Keratinocyte (primary cell): Measurements from ENCODE around the gene PPP1R7. TPM values are rescaled to one million over a fixed set of nuclear protein-coding genes. Genes with fewer than 3 reads are reported as not detected.

Experiments
- DNase-seq: peaks from one replicate; pipeline ENCODE4 v3.0.0-alpha.2; 2011; ENCODE audit warnings: low read depth, missing footprints, low spot score
- FAIRE-seq: peaks from 2 replicates; lab custom pipeline; 2011; peaks lifted over from hg19 to GRCh38; lab: Jason Lieb, UNC
- H2AFZ ChIP-seq: 2 replicates; pipeline ENCODE4 v1.6.0; 2012; ENCODE audit warnings: low read length, control low read depth, inconsistent platforms; ENCODE audit not compliant: control insufficient read depth
- H3K27ac ChIP-seq: 2 replicates; pipeline ENCODE4 v1.5.1; 2011; ENCODE audit warnings: low read length; ENCODE audit not compliant: control insufficient read depth, insufficient read depth
- H3K27me3 ChIP-seq: 3 replicates; pipeline ENCODE4 v1.6.0; 2011; ENCODE audit warnings: low read length; ENCODE audit not compliant: control insufficient read depth, insufficient read depth; ENCODE audit errors: extremely low read depth
- H3K36me3 ChIP-seq, 2 experiments: 2 replicates in 1 of 2; 3 replicates in 1 of 2; pipeline ENCODE4 v1.5.1; 2011; ENCODE audit warnings: low read length in 2 of 2, mild to moderate bottlenecking in 1 of 2; ENCODE audit not compliant: control insufficient read depth in 2 of 2, insufficient read depth in 2 of 2; ENCODE audit errors: extremely low read depth in 1 of 2
- H3K4me1 ChIP-seq: 3 replicates; pipeline ENCODE4 v1.5.1; 2011; ENCODE audit warnings: low read length; ENCODE audit not compliant: control insufficient read depth, insufficient read depth; ENCODE audit errors: extremely low read depth
- H3K4me2 ChIP-seq: 3 replicates; pipeline ENCODE4 v1.6.0; 2011; ENCODE audit warnings: low read depth, low read length; ENCODE audit not compliant: control insufficient read depth, insufficient read depth; ENCODE audit errors: extremely low read depth
- H3K4me3 ChIP-seq, 3 experiments: fragments of 200-600 bp in 1 of 3; sonication (generic) in 1 of 3; 2 replicates in 2 of 3; 3 replicates in 1 of 3; pipeline ENCODE4 v1.5.1; 2011 to 2016; ENCODE audit warnings: low read length in 3 of 3, mild to moderate bottlenecking in 3 of 3, control low read depth in 2 of 3, inconsistent platforms in 1 of 3, low read depth in 1 of 3, mixed read lengths in 1 of 3, mixed run types in 1 of 3, moderate library complexity in 1 of 3; ENCODE audit not compliant: control insufficient read depth in 2 of 3, insufficient read depth in 2 of 3; ENCODE audit errors: extremely low read depth in 1 of 3
- H3K79me2 ChIP-seq: 2 replicates; pipeline ENCODE4 v1.6.0; 2012; ENCODE audit warnings: low read length; ENCODE audit not compliant: control insufficient read depth, insufficient read depth
- H3K9ac ChIP-seq: 3 replicates; pipeline ENCODE4 v1.6.0; 2011; ENCODE audit warnings: low read length; ENCODE audit not compliant: control insufficient read depth, insufficient read depth; ENCODE audit errors: extremely low read depth
- H3K9me1 ChIP-seq: 3 replicates; pipeline ENCODE4 v1.6.0; 2011; ENCODE audit warnings: low read length; ENCODE audit not compliant: control insufficient read depth, insufficient read depth; ENCODE audit errors: extremely low read depth
- H3K9me3 ChIP-seq: 2 replicates; pipeline ENCODE4 v1.5.1; 2012; ENCODE audit warnings: low read depth, low read length; ENCODE audit not compliant: control insufficient read depth
- H4K20me1 ChIP-seq: 3 replicates; pipeline ENCODE4 v1.6.0; 2011; ENCODE audit warnings: low read length; ENCODE audit not compliant: control insufficient read depth, insufficient read depth; ENCODE audit errors: extremely low read depth
- EZH2 ChIP-seq: IDR thresholded peaks from one replicate; pipeline ENCODE4 v1.6.1; 2012; ENCODE audit warnings: inconsistent platforms, mild to moderate bottlenecking, low read length, moderate library complexity
- dilution Hi-C: fragments of 300-500 bp; cut with MboI; formaldehyde crosslinking; loops from one replicate; pipeline ENCODE4 v1.7.0; 2020; ENCODE audit warnings: low sequenced_read_pairs; ENCODE audit not compliant: extremely low pct_ligation_motif_present
- polyA plus RNA-seq, 5 experiments: library from polyadenylated mRNA; depleted of rRNA in 3 of 5; stranded (reverse) in 3 of 5; stranded (forward) in 1 of 5; unstranded in 1 of 5; fragments of >200 nt; gene quantifications; 1 replicate in 1 of 5; 2 replicates in 3 of 5; 3 replicates in 1 of 5; pipeline versions ENCODE4 v1.2.1 to v1.2.3, GENCODE V29; 2011 to 2012; ENCODE audit warnings: missing spikeins in 2 of 5, low read depth in 1 of 5, low replicate concordance in 1 of 5
- TF ChIP-seq, protein P1 (sequence below), 3 experiments: IDR thresholded peaks in 1 of 3; conservative IDR thresholded peaks in 1 of 3; optimal IDR thresholded peaks in 1 of 3; 2 replicates in 2 of 3; 3 replicates in 1 of 3; pipeline versions ENCODE3 to v1.5.1; 2011; ENCODE audit warnings: low read length in 3 of 3, mild to moderate bottlenecking in 3 of 3, moderate library complexity in 2 of 3, control low read depth in 1 of 3, inconsistent platforms in 1 of 3; ENCODE audit not compliant: insufficient read depth in 2 of 3; ENCODE audit errors: extremely low read depth in 1 of 3

The PPP1R7 gene
- polyA plus RNA-seq, 1 donor (not counting 4 experiments of a cell fraction or from before 2014, with no cell fraction given): 84.9 TPM

GRCh38 chr2:241177526-241178334 lies 27.5 kb downstream of the PPP1R7 start:
- H3K9me1 ChIP-seq: no peaks in the 10 kb centered on the region
- dilution Hi-C loops: no loop called here
- H3K27me3 ChIP-seq: no peaks in the 10 kb centered on the region
- no peak overlapping the region for H3K9ac ChIP-seq
- no peak for DNase-seq
- H2AFZ ChIP-seq: no peak overlapping the region
- H3K4me3 ChIP-seq: no peak overlapping the region
- no peaks in the 10 kb centered on the region for H4K20me1 ChIP-seq
- no peak for FAIRE-seq
- no peak overlapping the region for H3K4me2 ChIP-seq
- no peaks in the 10 kb centered on the region for H3K79me2 ChIP-seq
- TF ChIP-seq, protein P1, sequence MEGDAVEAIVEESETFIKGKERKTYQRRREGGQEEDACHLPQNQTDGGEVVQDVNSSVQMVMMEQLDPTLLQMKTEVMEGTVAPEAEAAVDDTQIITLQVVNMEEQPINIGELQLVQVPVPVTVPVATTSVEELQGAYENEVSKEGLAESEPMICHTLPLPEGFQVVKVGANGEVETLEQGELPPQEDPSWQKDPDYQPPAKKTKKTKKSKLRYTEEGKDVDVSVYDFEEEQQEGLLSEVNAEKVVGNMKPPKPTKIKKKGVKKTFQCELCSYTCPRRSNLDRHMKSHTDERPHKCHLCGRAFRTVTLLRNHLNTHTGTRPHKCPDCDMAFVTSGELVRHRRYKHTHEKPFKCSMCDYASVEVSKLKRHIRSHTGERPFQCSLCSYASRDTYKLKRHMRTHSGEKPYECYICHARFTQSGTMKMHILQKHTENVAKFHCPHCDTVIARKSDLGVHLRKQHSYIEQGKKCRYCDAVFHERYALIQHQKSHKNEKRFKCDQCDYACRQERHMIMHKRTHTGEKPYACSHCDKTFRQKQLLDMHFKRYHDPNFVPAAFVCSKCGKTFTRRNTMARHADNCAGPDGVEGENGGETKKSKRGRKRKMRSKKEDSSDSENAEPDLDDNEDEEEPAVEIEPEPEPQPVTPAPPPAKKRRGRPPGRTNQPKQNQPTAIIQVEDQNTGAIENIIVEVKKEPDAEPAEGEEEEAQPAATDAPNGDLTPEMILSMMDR (optimal IDR thresholded peaks at IDR 0.05 in 1 of 3, IDR thresholded peaks at IDR 0.05 in 1 of 3, conservative IDR thresholded peaks at IDR 0.05 in 1 of 3; ENCODE audit: extremely low read depth in 1 of 3, insufficient read depth in 2 of 3, low read length in 3 of 3): no peak
- no peak for TF ChIP-seq EZH2
- H3K4me1 ChIP-seq: no peaks in the 10 kb centered on the region
- no peaks in the 10 kb centered on the region for H3K9me3 ChIP-seq
- H3K27ac ChIP-seq: no peak overlapping the region
- peaks cover 6 to 11% of the 10 kb centered on the region in 2 experiments for H3K36me3 ChIP-seq

DNA sequence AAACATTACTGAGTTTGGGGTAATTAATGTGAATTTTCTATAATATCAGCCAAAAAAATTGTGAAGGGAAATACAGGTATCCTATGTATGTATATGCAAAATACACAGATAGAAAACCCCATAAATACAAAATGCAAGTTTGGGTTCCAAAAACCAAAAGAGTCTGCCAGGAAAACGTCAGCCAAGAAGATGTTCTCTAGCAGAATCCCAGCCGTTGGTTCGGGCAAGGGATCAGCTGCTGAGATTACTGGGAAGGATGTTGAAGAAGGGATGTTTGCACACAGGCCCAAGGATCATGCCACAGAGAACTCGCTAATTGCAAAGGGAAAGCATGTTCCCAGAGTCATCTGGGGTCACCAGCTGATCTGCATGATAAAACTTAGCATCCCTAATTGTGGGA lies 28.7 kb downstream of the PPP1R7 start:
- dilution Hi-C loops: no loop called here
- Histone ChIP-seq H2AFZ (no peak overlapping the region), H3K9me1 (no peaks in the 10 kb centered on the region), H3K27me3 (no peaks in the 10 kb centered on the region), H3K9ac (no peak overlapping the region), H3K4me2 (no peak overlapping the region), H3K4me1 (no peaks in the 10 kb centered on the region), H3K79me2 (no peaks in the 10 kb centered on the region), H3K9me3 (no peaks in the 10 kb centered on the region), H3K36me3 (peaks cover 6 to 12% of the 10 kb centered on the region in 2 experiments), H4K20me1 (no peaks in the 10 kb centered on the region), H3K27ac (no peak overlapping the region), H3K4me3 (no peak overlapping the region)
- TF ChIP-seq, protein P1 (optimal IDR thresholded peaks at IDR 0.05 in 1 of 3, IDR thresholded peaks at IDR 0.05 in 1 of 3, conservative IDR thresholded peaks at IDR 0.05 in 1 of 3; ENCODE audit: extremely low read depth in 1 of 3, insufficient read depth in 2 of 3, low read length in 3 of 3): no peak
- TF ChIP-seq EZH2: no peak
- no peak for FAIRE-seq
- DNase-seq: no peak
